Measurements from ENCODE around the gene UNC119. TPM values are rescaled to one million over a fixed set of nuclear protein-coding genes. Genes with fewer than 3 reads are reported as not detected.

Gene UNC119
- total and polyA plus RNA-seq, 2 of the 13 experiments (the other 11 are each of a cell fraction or from before 2014, with no cell fraction given) = 10.4 to 63.1 TPM

DNA sequence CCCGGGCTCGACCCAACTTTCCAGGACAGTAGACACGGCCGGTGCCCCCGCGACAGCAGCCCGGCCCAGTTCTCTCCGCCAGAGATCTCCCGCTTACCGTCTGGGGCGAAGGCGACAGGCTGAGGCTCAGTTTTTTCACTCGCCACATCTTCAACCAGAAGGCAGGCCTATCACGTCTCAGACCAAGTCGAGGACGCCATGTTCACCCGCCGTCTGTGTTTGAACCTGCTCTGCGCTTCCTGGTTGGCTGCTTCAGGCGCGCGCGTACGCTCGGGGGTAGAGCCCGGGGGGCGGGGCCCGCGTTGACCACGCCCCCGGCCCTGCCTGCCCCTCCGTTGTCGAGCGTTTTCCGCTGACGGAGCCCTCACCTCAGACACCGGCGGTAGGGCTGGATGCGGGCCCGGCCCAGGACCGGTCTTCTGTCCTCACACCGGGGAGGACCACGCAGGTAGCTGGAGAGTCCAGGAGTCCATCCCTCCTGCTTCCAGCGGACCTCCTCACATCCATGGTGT is 46.4 kb upstream of the UNC119 start, which contains the start of gene SPAG5 (continued):
- TF ChIP-seq ELF3 (CRISPR knock-in tag; IDR thresholded peaks at IDR 0.05) (peak; percentile 64; the same call in 1 of the 2 replicates), HES4 (CRISPR knock-in tag; IDR thresholded peaks at IDR 0.05; ENCODE audit: borderline replicate concordance) (0 out of 2 replicates have a peak, but pooled peaks have one; percentile 30), ZKSCAN5 (CRISPR knock-in tag; IDR thresholded peaks at IDR 0.05) (no peak), ARNTL (CRISPR knock-in tag; IDR thresholded peaks at IDR 0.05) (no peak; the same call in 1 of the 2 replicates), KMT2B (CRISPR knock-in tag; IDR thresholded peaks at IDR 0.05) (peak; percentile 61; the same call in 1 of the 2 replicates), ZNF850 (CRISPR knock-in tag; conservative IDR thresholded peaks at IDR 0.05) (no peak), NCOA1 (CRISPR knock-in tag; IDR thresholded peaks at IDR 0.05) (no peak), GATAD2A (CRISPR knock-in tag; IDR thresholded peaks at IDR 0.05) (peak; percentile 11; the same call in 1 of the 2 replicates), ZSCAN29 (CRISPR knock-in tag; conservative IDR thresholded peaks at IDR 0.05) (no peak), MEF2D (CRISPR knock-in tag; IDR thresholded peaks at IDR 0.05) (no peak), SPEN (CRISPR knock-in tag; IDR thresholded peaks at IDR 0.05; ENCODE audit: low read depth) (peak; percentile 63; the same call in 1 of the 2 replicates), GTF2F1 (IDR thresholded peaks at IDR 0.05; ENCODE audit: low read length) (no peak), ZNF792 (CRISPR knock-in tag; IDR thresholded peaks at IDR 0.05) (no peak), TBX2 (CRISPR knock-in tag; IDR thresholded peaks at IDR 0.05; ENCODE audit: borderline replicate concordance) (peak; percentile 57), HMGA1 (CRISPR knock-in tag; conservative IDR thresholded peaks at IDR 0.05) (no peak), ZNF383 (CRISPR knock-in tag; IDR thresholded peaks at IDR 0.05; ENCODE audit: borderline replicate concordance) (no peak), ZNF629 (CRISPR knock-in tag; conservative IDR thresholded peaks at IDR 0.05) (no peak)
- TF ChIP-seq, protein P1, sequence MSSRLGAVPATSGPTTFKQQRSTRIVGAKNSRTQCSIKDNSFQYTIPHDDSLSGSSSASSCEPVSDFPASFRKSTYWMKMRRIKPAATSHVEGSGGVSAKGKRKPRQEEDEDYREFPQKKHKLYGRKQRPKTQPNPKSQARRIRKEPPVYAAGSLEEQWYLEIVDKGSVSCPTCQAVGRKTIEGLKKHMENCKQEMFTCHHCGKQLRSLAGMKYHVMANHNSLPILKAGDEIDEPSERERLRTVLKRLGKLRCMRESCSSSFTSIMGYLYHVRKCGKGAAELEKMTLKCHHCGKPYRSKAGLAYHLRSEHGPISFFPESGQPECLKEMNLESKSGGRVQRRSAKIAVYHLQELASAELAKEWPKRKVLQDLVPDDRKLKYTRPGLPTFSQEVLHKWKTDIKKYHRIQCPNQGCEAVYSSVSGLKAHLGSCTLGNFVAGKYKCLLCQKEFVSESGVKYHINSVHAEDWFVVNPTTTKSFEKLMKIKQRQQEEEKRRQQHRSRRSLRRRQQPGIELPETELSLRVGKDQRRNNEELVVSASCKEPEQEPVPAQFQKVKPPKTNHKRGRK (CRISPR knock-in tag; IDR thresholded peaks at IDR 0.05) = no peak
- TF ChIP-seq, protein P2, sequence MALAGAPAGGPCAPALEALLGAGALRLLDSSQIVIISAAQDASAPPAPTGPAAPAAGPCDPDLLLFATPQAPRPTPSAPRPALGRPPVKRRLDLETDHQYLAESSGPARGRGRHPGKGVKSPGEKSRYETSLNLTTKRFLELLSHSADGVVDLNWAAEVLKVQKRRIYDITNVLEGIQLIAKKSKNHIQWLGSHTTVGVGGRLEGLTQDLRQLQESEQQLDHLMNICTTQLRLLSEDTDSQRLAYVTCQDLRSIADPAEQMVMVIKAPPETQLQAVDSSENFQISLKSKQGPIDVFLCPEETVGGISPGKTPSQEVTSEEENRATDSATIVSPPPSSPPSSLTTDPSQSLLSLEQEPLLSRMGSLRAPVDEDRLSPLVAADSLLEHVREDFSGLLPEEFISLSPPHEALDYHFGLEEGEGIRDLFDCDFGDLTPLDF (CRISPR knock-in tag; IDR thresholded peaks at IDR 0.05) = peak; percentile 94
- TF ChIP-seq, protein P3, sequence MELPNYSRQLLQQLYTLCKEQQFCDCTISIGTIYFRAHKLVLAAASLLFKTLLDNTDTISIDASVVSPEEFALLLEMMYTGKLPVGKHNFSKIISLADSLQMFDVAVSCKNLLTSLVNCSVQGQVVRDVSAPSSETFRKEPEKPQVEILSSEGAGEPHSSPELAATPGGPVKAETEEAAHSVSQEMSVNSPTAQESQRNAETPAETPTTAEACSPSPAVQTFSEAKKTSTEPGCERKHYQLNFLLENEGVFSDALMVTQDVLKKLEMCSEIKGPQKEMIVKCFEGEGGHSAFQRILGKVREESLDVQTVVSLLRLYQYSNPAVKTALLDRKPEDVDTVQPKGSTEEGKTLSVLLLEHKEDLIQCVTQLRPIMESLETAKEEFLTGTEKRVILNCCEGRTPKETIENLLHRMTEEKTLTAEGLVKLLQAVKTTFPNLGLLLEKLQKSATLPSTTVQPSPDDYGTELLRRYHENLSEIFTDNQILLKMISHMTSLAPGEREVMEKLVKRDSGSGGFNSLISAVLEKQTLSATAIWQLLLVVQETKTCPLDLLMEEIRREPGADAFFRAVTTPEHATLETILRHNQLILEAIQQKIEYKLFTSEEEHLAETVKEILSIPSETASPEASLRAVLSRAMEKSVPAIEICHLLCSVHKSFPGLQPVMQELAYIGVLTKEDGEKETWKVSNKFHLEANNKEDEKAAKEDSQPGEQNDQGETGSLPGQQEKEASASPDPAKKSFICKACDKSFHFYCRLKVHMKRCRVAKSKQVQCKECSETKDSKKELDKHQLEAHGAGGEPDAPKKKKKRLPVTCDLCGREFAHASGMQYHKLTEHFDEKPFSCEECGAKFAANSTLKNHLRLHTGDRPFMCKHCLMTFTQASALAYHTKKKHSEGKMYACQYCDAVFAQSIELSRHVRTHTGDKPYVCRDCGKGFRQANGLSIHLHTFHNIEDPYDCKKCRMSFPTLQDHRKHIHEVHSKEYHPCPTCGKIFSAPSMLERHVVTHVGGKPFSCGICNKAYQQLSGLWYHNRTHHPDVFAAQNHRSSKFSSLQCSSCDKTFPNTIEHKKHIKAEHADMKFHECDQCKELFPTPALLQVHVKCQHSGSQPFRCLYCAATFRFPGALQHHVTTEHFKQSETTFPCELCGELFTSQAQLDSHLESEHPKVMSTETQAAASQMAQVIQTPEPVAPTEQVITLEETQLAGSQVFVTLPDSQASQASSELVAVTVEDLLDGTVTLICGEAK (IDR thresholded peaks at IDR 0.05) = no peak
- TF ChIP-seq, protein P3 (CRISPR knock-in tag; IDR thresholded peaks at IDR 0.05) = 0 out of 2 replicates have a peak, but pooled peaks have one; percentile 9
